HL-60 (cell line): ENCODE results near the gene RASAL1.

Experiments used
- DNase-seq, 2 experiments: peaks; one replicate each; pipeline ENCODE4 v3.0.0-alpha.2; 2010 to 2020; ENCODE audit warnings: low read depth in 1 of 2, low spot score in 1 of 2
- H3K27ac ChIP-seq: fragments of 250-450 bp; sonication (Bioruptor Pico); replicated peaks from 2 replicates; pipeline ENCODE4 v1.5.1; 2020; ENCODE audit warnings: mild to moderate bottlenecking, moderate library complexity
- H3K27me3 ChIP-seq: fragments of 250-450 bp; sonication (Bioruptor Pico); 2 replicates; pipeline ENCODE4 v1.5.1; 2021; ENCODE audit warnings: mild to moderate bottlenecking, moderate library complexity; ENCODE audit not compliant: insufficient read depth, poor library complexity, severe bottlenecking
- H3K4me3 ChIP-seq: replicated peaks from 2 replicates; pipeline ENCODE4 v1.5.1; 2011; ENCODE audit warnings: mild to moderate bottlenecking, control low read depth, low read length; ENCODE audit not compliant: insufficient read depth
- GABPA ChIP-seq: IDR thresholded peaks from 2 replicates; pipeline ENCODE4 v1.6.1; 2012; ENCODE audit warnings: low read depth
- POLR2AphosphoS5 ChIP-seq: IDR thresholded peaks from 2 replicates; pipeline ENCODE4 v1.6.1; 2012; ENCODE audit warnings: low read depth
- REST ChIP-seq: IDR thresholded peaks from 2 replicates; pipeline ENCODE4 v1.6.1; 2012; ENCODE audit warnings: low read depth; ENCODE audit not compliant: insufficient replicate concordance
- SPI1 ChIP-seq: IDR thresholded peaks from 2 replicates; pipeline ENCODE4 v1.6.1; 2012; ENCODE audit warnings: low read depth, mild to moderate bottlenecking, borderline replicate concordance
- TF ChIP-seq, protein P1 (sequence below): IDR thresholded peaks from one replicate; pipeline ENCODE4 v1.5.1; 2011; ENCODE audit warnings: low read length, control low read depth, inconsistent platforms; ENCODE audit not compliant: insufficient read depth

RASAL1 gene

GRCh38 chr12:113128802-113129663 lies 6.5 kb downstream of the RASAL1 start:
- Histone ChIP-seq H3K4me3 (no peak overlapping the region), H3K27me3 (no peaks in the 10 kb centered on the region), H3K27ac (no peak overlapping the region)
- TF ChIP-seq GABPA (no peak), REST (no peak), POLR2AphosphoS5 (no peak), SPI1 (no peak)
- TF ChIP-seq, protein P1, sequence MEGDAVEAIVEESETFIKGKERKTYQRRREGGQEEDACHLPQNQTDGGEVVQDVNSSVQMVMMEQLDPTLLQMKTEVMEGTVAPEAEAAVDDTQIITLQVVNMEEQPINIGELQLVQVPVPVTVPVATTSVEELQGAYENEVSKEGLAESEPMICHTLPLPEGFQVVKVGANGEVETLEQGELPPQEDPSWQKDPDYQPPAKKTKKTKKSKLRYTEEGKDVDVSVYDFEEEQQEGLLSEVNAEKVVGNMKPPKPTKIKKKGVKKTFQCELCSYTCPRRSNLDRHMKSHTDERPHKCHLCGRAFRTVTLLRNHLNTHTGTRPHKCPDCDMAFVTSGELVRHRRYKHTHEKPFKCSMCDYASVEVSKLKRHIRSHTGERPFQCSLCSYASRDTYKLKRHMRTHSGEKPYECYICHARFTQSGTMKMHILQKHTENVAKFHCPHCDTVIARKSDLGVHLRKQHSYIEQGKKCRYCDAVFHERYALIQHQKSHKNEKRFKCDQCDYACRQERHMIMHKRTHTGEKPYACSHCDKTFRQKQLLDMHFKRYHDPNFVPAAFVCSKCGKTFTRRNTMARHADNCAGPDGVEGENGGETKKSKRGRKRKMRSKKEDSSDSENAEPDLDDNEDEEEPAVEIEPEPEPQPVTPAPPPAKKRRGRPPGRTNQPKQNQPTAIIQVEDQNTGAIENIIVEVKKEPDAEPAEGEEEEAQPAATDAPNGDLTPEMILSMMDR = no peak
- no peak for DNase-seq

DNA sequence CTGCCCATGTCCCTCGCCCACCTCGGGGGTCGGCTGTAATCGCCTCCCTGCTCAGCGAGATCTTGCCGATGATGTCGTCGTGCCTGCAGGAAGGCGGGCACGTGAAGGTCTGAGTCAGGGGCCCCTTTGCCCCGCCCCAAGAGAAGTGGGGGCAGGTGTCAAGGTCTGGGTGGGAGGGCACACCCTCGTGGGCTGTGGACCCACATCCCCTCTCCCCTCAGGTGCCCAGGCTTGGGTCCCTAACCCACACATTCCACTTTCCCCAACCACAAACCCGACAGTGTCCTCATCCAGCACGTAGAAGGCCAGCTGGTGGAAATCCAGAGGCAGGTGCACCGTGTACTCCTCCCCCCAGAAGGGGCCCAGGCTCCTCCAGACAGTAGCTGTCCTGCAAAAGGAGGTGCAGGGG lies 7.8 kb downstream of the RASAL1 start:
- Histone ChIP-seq H3K27ac (no peak overlapping the region), H3K4me3 (no peak overlapping the region), H3K27me3 (no peaks in the 10 kb centered on the region)
- TF ChIP-seq, protein P1 = no peak
- TF ChIP-seq REST (no peak), SPI1 (no peak), POLR2AphosphoS5 (no peak), GABPA (no peak)
- DNase-seq = no peak

GRCh38 chr12:113120670-113121370 lies 14.7 kb downstream of the RASAL1 start:
- no peak overlapping the region for H3K4me3 ChIP-seq
- no peak for TF ChIP-seq GABPA
- no peak for TF ChIP-seq POLR2AphosphoS5
- TF ChIP-seq REST = no peak
- TF ChIP-seq, protein P1 = no peak
- TF ChIP-seq SPI1 = no peak
- DNase-seq = no peak

More at GRCh38 chr12:113120670-113121370, 14.7 kb downstream of the RASAL1 start:
- H3K27ac ChIP-seq = no peak overlapping the region
- H3K27me3 ChIP-seq = no peaks in the 10 kb centered on the region
